Measurements from ENCODE around the gene NMNAT2. TPM values are rescaled to one million over a fixed set of nuclear protein-coding genes. Genes with fewer than 3 reads are reported as not detected.

Gene NMNAT2
- total RNA-seq, 1 experiment from 2014 or later: 11.4 TPM

- no peak overlapping the region for H3K14ac ChIP-seq (ENCODE audit: insufficient read depth, low read length)
- no peak overlapping the region for H2BK12ac ChIP-seq (ENCODE audit: insufficient read length, low read depth, low read length)
- no peak overlapping the region for H3K56ac ChIP-seq (ENCODE audit: insufficient read length, low read depth, low read length)
- H3K4me2 ChIP-seq (ENCODE audit: insufficient read depth, insufficient read length, low read length): no peak overlapping the region
- no peak overlapping the region for H3K4ac ChIP-seq (ENCODE audit: low read depth, low read length)
- H2BK20ac ChIP-seq (ENCODE audit: low read depth, low read length, poor library complexity, severe bottlenecking): no peak overlapping the region
- no peak for TF ChIP-seq CTCF (conservative IDR thresholded peaks at IDR 0.05)
- no peaks in the 10 kb centered on the region for H3K79me1 ChIP-seq (ENCODE audit: insufficient read depth, low read depth, low read length, poor library complexity, severe bottlenecking)
- H3K79me2 ChIP-seq (ENCODE audit: insufficient read depth, low read length): no peaks in the 10 kb centered on the region
- Mint-ChIP-seq H3K4me3 (no peak overlapping the region), H3K27me3 (ENCODE audit: low read depth) (no peaks in the 10 kb centered on the region), H3K9me3 (peaks cover 5 to 9% of the 10 kb centered on the region in 2 experiments; a peak in 3 of 5 replicates), H3K4me1 (peaks cover 9 to 13% of the 10 kb centered on the region in 2 experiments), H3K36me3 (ENCODE audit: insufficient read depth in 1 of 3, low read depth in 3 of 3) (peaks cover 14 to 23% (median 20%) of the 10 kb centered on the region in 3 experiments; a peak in 6 of 7 replicates), H3K27ac (no peak overlapping the region)
- no peak overlapping the region for H3K9ac ChIP-seq (ENCODE audit: extremely low read depth, insufficient read length, low read length)
- H2BK120ac ChIP-seq (ENCODE audit: low read depth, low read length, poor library complexity, severe bottlenecking): no peak overlapping the region
- peaks cover 4% of the 10 kb centered on the region; the same call in 1 of the 2 replicates for H3K4me1 ChIP-seq (ENCODE audit: insufficient read depth, low read length)
- H2BK5ac ChIP-seq (ENCODE audit: insufficient read length, low read length): no peak overlapping the region
- H3K18ac ChIP-seq (ENCODE audit: insufficient read length, low read depth, low read length): no peak overlapping the region
- H2AFZ ChIP-seq (ENCODE audit: low read length): no peak overlapping the region
- no peak overlapping the region for H4K5ac ChIP-seq (ENCODE audit: insufficient read length, low read depth, low read length)
- no peaks in the 10 kb centered on the region for H4K20me1 ChIP-seq (ENCODE audit: control insufficient read depth, insufficient read depth, insufficient read length)
- no peak overlapping the region for H3K23ac ChIP-seq (ENCODE audit: insufficient read length, low read depth, low read length)
- H2BK15ac ChIP-seq (ENCODE audit: low read depth, low read length): no peak overlapping the region
- H3K27me3 ChIP-seq (ENCODE audit: insufficient read depth, low read length): no peaks in the 10 kb centered on the region
- no peaks in the 10 kb centered on the region for H3K9me3 ChIP-seq (ENCODE audit: control insufficient read depth, low read depth, low read length)
- H3T11ph ChIP-seq (ENCODE audit: low read length): no peak overlapping the region
- H2AK5ac ChIP-seq (ENCODE audit: insufficient read length, low read length): no peak overlapping the region
- no peak for DNase-seq
- no CpG with 5 or more reads among the region's 1 CpG for WGBS (ENCODE audit: extremely low coverage, insufficient read length, low lambda C conversion rate)
- no peak overlapping the region for H4K8ac ChIP-seq (replicated peaks; ENCODE audit: insufficient read length, low read depth, low read length)
- no peak overlapping the region for H3K27ac ChIP-seq (ENCODE audit: insufficient read length, low read depth, low read length)
- no peaks in the 10 kb centered on the region for H3K23me2 ChIP-seq (ENCODE audit: insufficient read length, low read depth, low read length, poor library complexity, severe bottlenecking)
- no peak overlapping the region for H4K91ac ChIP-seq (ENCODE audit: insufficient read length, low read depth, low read length)
These were observed 163.1 kb downstream of the NMNAT2 start for GRCh38 chr1:183255073-183255472.
